Spleen (tissue), 11 donors: ENCODE data around the gene DIO3. TPM values are rescaled to one million over a fixed set of nuclear protein-coding genes. Genes with fewer than 3 reads are reported as not detected.

Source experiments
- DNase-seq: peaks from one replicate; pipeline ENCODE4 v3.0.0-alpha.2; 2020
- H3K27ac ChIP-seq, 8 donors: fragments of 200-600 bp; sonication (generic) in 7 of 8; 1 replicate in 4 of 8; 2 replicates in 4 of 8; pipeline versions ENCODE4 v1.5.0 to v1.8.0; 2016 to 2021; ENCODE audit warnings: inconsistent platforms in 4 of 8, mild to moderate bottlenecking in 4 of 8, moderate library complexity in 1 of 8
- H3K27me3 ChIP-seq, 7 donors: fragments of 200-600 bp; sonication (generic) in 6 of 7; replicated peaks in 1 of 7; 1 replicate in 4 of 7; 2 replicates in 3 of 7; pipeline versions ENCODE4 v1.5.0 to v1.8.0; 2016 to 2021; ENCODE audit warnings: inconsistent platforms in 3 of 7, mild to moderate bottlenecking in 1 of 7
- H3K36me3 ChIP-seq, 6 donors: fragments of 200-600 bp; sonication (generic) in 5 of 6; 1 replicate in 4 of 6; 2 replicates in 2 of 6; pipeline versions ENCODE4 v1.5.0 to v1.8.0; 2016 to 2021; ENCODE audit warnings: inconsistent platforms in 2 of 6
- H3K4me1 ChIP-seq, 6 donors: fragments of 200-600 bp; sonication (generic) in 5 of 6; 1 replicate in 3 of 6; 2 replicates in 3 of 6; pipeline versions ENCODE4 v1.5.0 to v1.8.0; 2016 to 2021; ENCODE audit warnings: inconsistent platforms in 3 of 6
- H3K4me3 ChIP-seq, 8 donors: fragments of 200-600 bp; sonication (generic) in 7 of 8; 1 replicate in 4 of 8; 2 replicates in 4 of 8; pipeline versions ENCODE4 v1.5.0 to v1.8.0; 2016 to 2021; ENCODE audit warnings: inconsistent platforms in 4 of 8, mild to moderate bottlenecking in 4 of 8, moderate library complexity in 2 of 8
- H3K9me3 ChIP-seq, 8 donors: fragments of 200-600 bp; sonication (generic) in 7 of 8; 1 replicate in 4 of 8; 2 replicates in 4 of 8; pipeline versions ENCODE4 v1.5.0 to v1.8.0; 2016 to 2021; ENCODE audit warnings: inconsistent platforms in 4 of 8
- CTCF ChIP-seq, 11 experiments: fragments of 200-600 bp in 7 of 11; fragments of 450-650 bp in 4 of 11; sonication (generic) in 4 of 11; IDR thresholded peaks in 8 of 11; conservative IDR thresholded peaks in 3 of 11; 1 replicate in 7 of 11; 2 replicates in 4 of 11; pipeline versions ENCODE4 v1.4.0 to v1.8.0; 2016 to 2021; ENCODE audit warnings: antibody characterized with exemption in 11 of 11, inconsistent platforms in 4 of 11, mild to moderate bottlenecking in 1 of 11
- POLR2A ChIP-seq, 3 donors: fragments of 450-650 bp; IDR thresholded peaks; one replicate each; pipeline ENCODE4 v1.5.1; 2017; ENCODE audit warnings: antibody characterized with exemption in 3 of 3, mild to moderate bottlenecking in 1 of 3
- POLR2AphosphoS5 ChIP-seq, 3 donors: sonication (generic); formaldehyde crosslinking; IDR thresholded peaks; one replicate each; pipeline ENCODE4 v1.5.1; 2017; ENCODE audit warnings: antibody characterized with exemption in 3 of 3
- WGBS, 5 donors: extraction: QIAGEN DNeasy Blood & Tissue Kit in 3 of 5; methylation state at CpG; one replicate each; pipeline versions ENCODE4 v1.1.5 to v1.1.7; 2013 to 2018; 5-methylcytosine and 5-hydroxymethylcytosine counted together
- intact Hi-C: fragments of 100-400 bp; cut with DNase I; formaldehyde crosslinking; loops from one replicate; pipeline ENCODE4 v1.15.0; 2023; ENCODE audit warnings: low total_unique reads
- polyA plus RNA-seq, 3 donors: library from polyadenylated mRNA; stranded (reverse); fragments of 200-250 nt; gene quantifications; one replicate each; pipeline ENCODE4 v1.2.1, GENCODE V29; 2013
- total RNA-seq, 7 donors: library from RNA; depleted of rRNA in 3 of 7; stranded (reverse); fragments of >200 nt in 3 of 7; fragmentation: NEBNext Ultra II Directional in 4 of 7; extraction: Animal tissue kit (Norgen Biotek cat#: 25700) in 4 of 7; gene quantifications; one replicate each; pipeline versions ENCODE4 v1.1.0 to v1.2.1, GENCODE V29; 2016 to 2021
- donor health status: healthy with polysubstance abuse.
- donor health status: DM: no; HTN: no; CAD: no; lungs with moderate emphysema.
- donor health status: DM: no; HTN: no; CAD: no.
- donor health status: Bipolar disorder and iron deficiency.
- donor health status: healthy.
- donor health status: DM: no; HTN: no; CAD: no.
- donor health status: DM: yes; HTN: yes; CAD: no.

DIO3 gene
- total and polyA plus RNA-seq, 10 donors, result 0.04 to 1.3 (median 0.37) TPM; not detected in 2

- 88 to 97% (median 92%) methylated on average over 6 of the region's 6 CpGs for WGBS, 5 donors
- TF ChIP-seq CTCF (IDR thresholded peaks at IDR 0.05 in 8 of 11, conservative IDR thresholded peaks at IDR 0.05 in 3 of 11), result no peak
- no peak for TF ChIP-seq POLR2AphosphoS5 (IDR thresholded peaks at IDR 0.05)
- TF ChIP-seq POLR2A (IDR thresholded peaks at IDR 0.05), result no peak
- Histone ChIP-seq H3K9me3 (peaks cover 0 to 3% (median 0%) of the 10 kb centered on the region in 8 donors), H3K36me3 (no peaks in the 10 kb centered on the region), H3K27me3 (peaks cover 0 to 11% (median 0%) of the 10 kb centered on the region in 7 donors), H3K27ac (no peak overlapping the region), H3K4me1 (peaks cover 0 to 5% (median 0%) of the 10 kb centered on the region in 6 donors), H3K4me3 (no peak overlapping the region)
- DNase-seq, result no peak
- intact Hi-C loops, result no loop called here
Observed at GRCh38 chr14:101585211-101585610, 23.9 kb downstream of the DIO3 start.

GRCh38 chr14:101586531-101587430 is 25.5 kb downstream of the DIO3 start:
- peaks cover 0 to 1% (median 0%) of the 10 kb centered on the region in 7 donors for H3K27me3 ChIP-seq
- H3K27ac ChIP-seq, result no peak overlapping the region
- H3K4me1 ChIP-seq, result peaks cover 0 to 5% (median 0%) of the 10 kb centered on the region in 6 donors
- intact Hi-C loops, result no loop called here
- WGBS, 5 donors, result 82 to 89% (median 87%) methylated on average over 14 to 17 of the region's 17 CpGs
- TF ChIP-seq CTCF (IDR thresholded peaks at IDR 0.05 in 8 of 11, conservative IDR thresholded peaks at IDR 0.05 in 3 of 11) (no peak), POLR2A (IDR thresholded peaks at IDR 0.05) (no peak), POLR2AphosphoS5 (IDR thresholded peaks at IDR 0.05) (no peak)
- peak; percentile 68 for DNase-seq
- peaks cover 0 to 3% (median 0%) of the 10 kb centered on the region in 8 donors for H3K9me3 ChIP-seq
- no peak overlapping the region for H3K4me3 ChIP-seq
- H3K36me3 ChIP-seq, result no peaks in the 10 kb centered on the region

- TF ChIP-seq POLR2A (IDR thresholded peaks at IDR 0.05) (no peak), POLR2AphosphoS5 (IDR thresholded peaks at IDR 0.05) (peak in 1 of 3 donors; percentile 13)
- WGBS, 5 donors, result 92 to 96% (median 93%) methylated on average over 29 of the region's 29 CpGs
- peak; percentile 66 for DNase-seq
Observed at GRCh38 chr14:101587441-101587911, 26.2 kb downstream of the DIO3 start.

GRCh38 chr14:101588286-101588975 is 27.1 kb downstream of the DIO3 start:
- Histone ChIP-seq H3K27ac (no peak overlapping the region), H3K4me1 (peaks cover 0 to 5% (median 0%) of the 10 kb centered on the region in 6 donors), H3K9me3 (peaks cover 0 to 3% (median 0%) of the 10 kb centered on the region in 8 donors), H3K27me3 (no peaks in the 10 kb centered on the region), H3K36me3 (no peaks in the 10 kb centered on the region), H3K4me3 (no peak overlapping the region)
- TF ChIP-seq POLR2A (IDR thresholded peaks at IDR 0.05) (no peak), CTCF (IDR thresholded peaks at IDR 0.05 in 8 of 11, conservative IDR thresholded peaks at IDR 0.05 in 3 of 11) (no peak), POLR2AphosphoS5 (IDR thresholded peaks at IDR 0.05) (no peak)
- intact Hi-C loops, result no loop called here
- WGBS, 5 donors, result 65 to 83% (median 74%) methylated on average over 17 of the region's 17 CpGs
- peak; percentile 36 for DNase-seq

More at GRCh38 chr14:101587441-101587911, 26.2 kb downstream of the DIO3 start:
- H3K36me3 ChIP-seq, result no peaks in the 10 kb centered on the region
- H3K4me3 ChIP-seq, result no peak overlapping the region
- peaks cover 0 to 5% (median 0%) of the 10 kb centered on the region in 6 donors for H3K4me1 ChIP-seq
- intact Hi-C loops, result no loop called here
- H3K27me3 ChIP-seq, result no peaks in the 10 kb centered on the region
- H3K27ac ChIP-seq, result no peak overlapping the region
- H3K9me3 ChIP-seq, result peaks cover 0 to 3% (median 0%) of the 10 kb centered on the region in 8 donors
